Midbrain (tissue), 1 donor: ENCODE measurements around the gene PRG2.
A peak's percentile ranks its signal among the peaks of the same experiment; 100 is the strongest.
"Not testable (repeated sequence)": the region's sequence is repeated elsewhere in the genome, so short reads cannot be mapped to it uniquely, and the experiment has no call there.

Experiments
- DNase-seq: peaks from one replicate; lab custom pipeline; 2025; lab: John Stamatoyannopoulos, UW

The PRG2 gene

DNA sequence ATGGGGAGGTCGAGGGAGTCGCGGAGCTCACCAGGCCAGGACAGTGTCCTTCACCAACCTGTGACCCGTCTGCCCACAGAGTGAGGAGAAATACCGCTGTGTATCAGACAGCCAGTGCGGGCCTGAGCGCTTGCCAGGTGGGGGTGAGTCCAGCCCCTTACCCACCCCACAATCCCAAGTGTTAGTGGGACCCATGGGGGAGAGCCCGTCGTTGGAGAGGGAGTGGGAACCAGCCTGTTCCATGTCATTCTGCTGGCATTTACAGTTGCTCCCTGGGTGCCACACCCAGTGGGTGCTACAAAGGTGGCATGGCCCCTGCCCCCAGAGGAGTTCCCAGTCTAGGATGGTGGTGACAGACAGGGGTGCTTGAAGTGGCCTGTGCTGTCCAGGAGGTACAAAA, 43.1 kb downstream of the PRG2 start:
- DNase-seq, result no peak

GRCh38 chr11:57345555-57346211, 44.8 kb downstream of the PRG2 start:
- peak; percentile 77 for DNase-seq

DNA sequence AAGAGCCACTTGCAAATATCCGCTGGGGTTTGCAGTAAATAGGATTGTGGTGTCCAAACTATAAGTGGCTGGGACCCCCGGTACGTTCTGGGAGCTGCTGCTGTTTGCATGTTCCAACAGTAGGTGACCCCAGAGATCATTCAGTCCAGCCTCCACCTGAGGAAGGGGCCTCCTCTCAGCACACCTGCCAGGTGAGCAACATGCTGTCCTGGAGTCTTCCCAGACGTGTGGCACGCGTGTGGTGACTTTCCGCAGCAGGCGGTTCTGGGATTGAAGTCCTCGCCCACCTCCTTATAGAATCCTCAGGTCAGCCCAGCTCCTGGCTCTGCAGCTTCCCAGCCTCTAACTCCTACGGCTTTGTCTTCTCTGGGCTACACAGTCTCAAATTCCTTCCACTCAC, 45.6 kb downstream of the PRG2 start:
- no peak for DNase-seq

- DNase-seq, result no peak
Observed at GRCh38 chr11:57343825-57344224, 46.6 kb downstream of the PRG2 start.

- no peak for DNase-seq
Observed at GRCh38 chr11:57342702-57343101, 47.7 kb downstream of the PRG2 start.

DNA sequence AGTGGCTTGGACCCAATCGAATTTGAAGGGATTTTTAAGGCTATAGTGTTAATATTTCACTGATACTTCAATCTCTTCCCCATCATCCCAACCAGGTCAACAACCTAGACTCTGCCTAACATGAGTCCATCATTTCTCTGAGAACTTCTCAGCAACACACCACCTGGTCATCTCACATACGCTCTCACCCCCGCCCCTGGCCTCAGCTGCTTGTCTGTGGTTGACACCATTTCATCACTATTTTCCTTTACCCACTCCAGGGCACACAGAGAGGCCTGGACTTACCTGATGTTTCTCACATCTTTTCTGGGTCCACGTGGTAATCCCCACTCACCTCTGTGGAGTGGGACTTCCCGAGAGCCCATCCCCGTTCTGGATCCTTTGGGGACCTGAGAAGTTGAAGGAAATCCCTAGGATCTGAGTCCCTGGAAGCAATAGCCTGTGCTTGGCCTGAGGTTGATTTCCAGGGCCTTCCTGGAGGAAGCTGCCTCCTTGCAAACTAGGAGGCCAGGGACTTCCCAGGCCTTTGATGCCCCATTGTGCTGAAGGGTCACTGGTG, 49.1 kb downstream of the PRG2 start:
- DNase-seq, result no peak

- no peak for DNase-seq
Observed at GRCh38 chr11:57340039-57340615, 50.3 kb downstream of the PRG2 start.

GRCh38 chr11:57339328-57339727, 51.1 kb downstream of the PRG2 start:
- no peak for DNase-seq

DNA sequence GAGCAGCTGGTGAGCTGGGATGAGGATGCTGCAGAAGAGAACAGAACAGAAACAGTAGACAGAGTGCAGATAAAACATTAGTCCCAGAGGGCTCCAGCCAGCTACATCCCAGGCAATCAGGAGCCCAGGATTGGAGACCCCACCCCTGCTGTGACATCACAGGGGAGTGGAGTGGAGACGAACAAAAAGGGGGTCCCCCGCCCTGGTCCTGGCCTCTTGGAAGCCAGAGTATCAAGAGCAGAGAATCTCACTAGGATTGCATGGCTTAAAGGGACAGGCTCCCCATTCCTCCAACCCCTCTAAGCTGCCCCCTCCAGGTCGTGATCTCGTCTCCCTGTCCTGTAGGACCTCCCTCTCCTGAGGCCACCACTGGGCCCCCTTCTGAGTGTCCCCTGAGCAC, 52.3 kb downstream of the PRG2 start, which contains the start of gene P2RX3:
Gene P2RX3, plus strand, starts transcription at position 211 of the 400 bp plus-strand sequence. CDS start 199 bp downstream, outside the sequence.
- no peak for DNase-seq

GRCh38 chr11:57336856-57337255, 53.6 kb downstream of the PRG2 start:
- DNase-seq, result not testable (repeated sequence)
